HG03139 (cell line): ENCODE results near the gene ANKZF1.
"Not testable (repeated sequence)": the region's sequence is repeated elsewhere in the genome, so short reads cannot be mapped to it uniquely, and the experiment has no call there.

Experiments used
- ATAC-seq: cut with Tn5 transposase; IDR thresholded peaks from one replicate; pipeline ENCODE4 v1.9.1; 2021; ENCODE audit not compliant: unreplicated experiment

ANKZF1 gene

GRCh38 chr2:219253753-219254589, 24.4 kb downstream of the ANKZF1 start, which contains the start of gene TUBA4A:
TSS of gene TUBA4A (minus strand) at chr2:219253918. CDS start at chr2:219253858, 60 bp downstream.
- ATAC-seq, result peak; percentile 53

- no peak for ATAC-seq
Measured at GRCh38 chr2:219254590-219255201, 25.1 kb downstream of the ANKZF1 start.

- ATAC-seq, result not testable (repeated sequence)
Measured at GRCh38 chr2:219258942-219259341, 29.3 kb downstream of the ANKZF1 start.

GRCh38 chr2:219261024-219261855, 31.6 kb downstream of the ANKZF1 start:
- ATAC-seq, result no peak

GRCh38 chr2:219266232-219266631, 36.6 kb downstream of the ANKZF1 start:
- no peak for ATAC-seq

GRCh38 chr2:219266886-219267285, 37.3 kb downstream of the ANKZF1 start:
- ATAC-seq, result no peak

- no peak for ATAC-seq
Measured at GRCh38 chr2:219268294-219268693, 38.7 kb downstream of the ANKZF1 start.

GRCh38 chr2:219269362-219270054, 39.9 kb downstream of the ANKZF1 start:
- ATAC-seq, result no peak

- ATAC-seq, result no peak
Measured at GRCh38 chr2:219270055-219270372, 40.4 kb downstream of the ANKZF1 start.

- ATAC-seq, result no peak
Measured at GRCh38 chr2:219271021-219271420, 41.4 kb downstream of the ANKZF1 start.

- ATAC-seq, result no peak
Measured at GRCh38 chr2:219272356-219272755, 42.8 kb downstream of the ANKZF1 start.

- no peak for ATAC-seq
Measured at GRCh38 chr2:219272995-219273394, 43.4 kb downstream of the ANKZF1 start.

GRCh38 chr2:219273937-219274336, 44.3 kb downstream of the ANKZF1 start:
- ATAC-seq, result no peak

- ATAC-seq, result no peak
Measured at GRCh38 chr2:219274361-219274921, 44.8 kb downstream of the ANKZF1 start.

GRCh38 chr2:219277703-219278654, 48.4 kb downstream of the ANKZF1 start:
- no peak for ATAC-seq

GRCh38 chr2:219278655-219279150, 49.1 kb downstream of the ANKZF1 start:
- ATAC-seq, result no peak

- ATAC-seq, result peak; percentile 85
Measured at GRCh38 chr2:219279151-219279915, 49.7 kb downstream of the ANKZF1 start, which contains the start of gene DNAJB2. TSS of gene DNAJB2 (plus strand) at chr2:219279366. CDS start at chr2:219279834, 468 bp downstream.

GRCh38 chr2:219279916-219280516, 50.4 kb downstream of the ANKZF1 start:
- no peak for ATAC-seq
